HFFc6 (cell line): ENCODE data around the gene TCHP. TPM values are rescaled to one million over a fixed set of nuclear protein-coding genes. Genes with fewer than 3 reads are reported as not detected.

Source experiments
- DNase-seq: peaks from one replicate; pipeline ENCODE4 v3.0.0-alpha.2; 2018
- H3K27ac Mint-ChIP-seq: 2 replicates; pipeline ENCODE4 v1.8.0; 2020; ENCODE audit warnings: mild to moderate bottlenecking, mixed read lengths
- H3K27me3 Mint-ChIP-seq: 2 replicates; pipeline ENCODE4 v1.8.0; 2021; ENCODE audit warnings: mild to moderate bottlenecking, moderate library complexity, mixed read lengths; ENCODE audit not compliant: insufficient read depth
- H3K36me3 Mint-ChIP-seq: 2 replicates; pipeline ENCODE4 v1.8.0; 2021; ENCODE audit warnings: low read depth, mixed read lengths
- H3K4me1 Mint-ChIP-seq: 2 replicates; pipeline ENCODE4 v1.8.0; 2020; ENCODE audit warnings: low read depth, mixed read lengths
- H3K4me3 Mint-ChIP-seq: 2 replicates; pipeline ENCODE4 v1.8.0; 2020; ENCODE audit warnings: mild to moderate bottlenecking, moderate library complexity, mixed read lengths
- H3K9me3 Mint-ChIP-seq: 2 replicates; pipeline ENCODE4 v1.8.0; 2020; ENCODE audit warnings: mild to moderate bottlenecking, mixed read lengths
- total RNA-seq, 6 experiments: library from RNA; stranded (reverse); fragmentation: NEBNext Ultra II Directional; extraction: Animal tissue kit (Norgen Biotek cat#: 25700); gene quantifications; 2 replicates in 1 of 6; 3 replicates in 5 of 6; pipeline ENCODE4 v1.2.3, GENCODE V29; 2021
- TF ChIP-seq, protein P1 (sequence below): fragments of 200-600 bp; sonication (generic); IDR thresholded peaks from 2 replicates; pipeline ENCODE4 v1.5.0; 2021; ENCODE audit warnings: antibody characterized with exemption, mild to moderate bottlenecking

TCHP gene
- total RNA-seq, 6 experiments from 2014 or later = 15.0 to 21.0 (median 18.2) TPM

DNA sequence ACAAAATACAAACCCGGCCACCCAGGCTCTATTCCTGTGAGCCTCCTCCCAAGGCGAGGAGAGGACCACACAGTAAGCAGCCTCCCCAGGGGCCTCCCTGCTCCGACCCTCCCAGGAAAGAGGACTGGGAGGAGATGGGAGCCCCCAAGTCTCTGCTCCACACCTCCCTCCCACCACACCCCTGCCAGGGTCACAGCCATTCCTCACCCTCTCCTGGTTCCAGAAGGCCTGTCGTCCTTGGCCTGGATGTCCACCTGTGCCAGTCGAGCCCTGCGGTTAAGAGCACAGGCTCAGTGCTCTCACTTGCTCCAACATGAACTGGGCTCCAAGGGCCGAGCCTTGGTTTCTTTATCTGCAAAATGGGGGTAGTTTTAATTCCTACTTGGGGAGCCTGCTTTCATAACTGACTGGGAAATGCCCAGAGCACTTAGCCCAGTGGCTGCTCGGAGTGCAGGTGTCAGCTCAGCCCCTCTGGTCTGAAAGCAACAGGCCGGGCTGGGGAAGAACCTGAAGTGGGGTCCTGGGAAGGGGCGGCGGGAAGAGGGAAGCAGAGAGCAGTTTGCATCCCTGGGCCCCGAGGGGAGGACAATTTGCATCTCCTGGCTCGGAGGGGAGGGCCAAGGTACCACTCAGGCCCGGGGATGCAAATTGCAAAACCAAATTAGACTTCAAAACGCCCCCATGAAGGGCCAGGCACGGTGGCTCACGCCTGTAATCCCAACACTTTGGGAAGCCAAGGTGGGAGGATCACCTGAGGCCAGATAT is 23.6 kb downstream of the TCHP start:
- Mint-ChIP-seq H3K27me3 (peaks cover 6% of the 10 kb centered on the region), H3K36me3 (peaks cover 35% of the 10 kb centered on the region), H3K9me3 (no peaks in the 10 kb centered on the region), H3K27ac (no peak overlapping the region), H3K4me1 (peaks cover 5% of the 10 kb centered on the region), H3K4me3 (no peak overlapping the region)
- no peak for DNase-seq
- TF ChIP-seq, protein P1, sequence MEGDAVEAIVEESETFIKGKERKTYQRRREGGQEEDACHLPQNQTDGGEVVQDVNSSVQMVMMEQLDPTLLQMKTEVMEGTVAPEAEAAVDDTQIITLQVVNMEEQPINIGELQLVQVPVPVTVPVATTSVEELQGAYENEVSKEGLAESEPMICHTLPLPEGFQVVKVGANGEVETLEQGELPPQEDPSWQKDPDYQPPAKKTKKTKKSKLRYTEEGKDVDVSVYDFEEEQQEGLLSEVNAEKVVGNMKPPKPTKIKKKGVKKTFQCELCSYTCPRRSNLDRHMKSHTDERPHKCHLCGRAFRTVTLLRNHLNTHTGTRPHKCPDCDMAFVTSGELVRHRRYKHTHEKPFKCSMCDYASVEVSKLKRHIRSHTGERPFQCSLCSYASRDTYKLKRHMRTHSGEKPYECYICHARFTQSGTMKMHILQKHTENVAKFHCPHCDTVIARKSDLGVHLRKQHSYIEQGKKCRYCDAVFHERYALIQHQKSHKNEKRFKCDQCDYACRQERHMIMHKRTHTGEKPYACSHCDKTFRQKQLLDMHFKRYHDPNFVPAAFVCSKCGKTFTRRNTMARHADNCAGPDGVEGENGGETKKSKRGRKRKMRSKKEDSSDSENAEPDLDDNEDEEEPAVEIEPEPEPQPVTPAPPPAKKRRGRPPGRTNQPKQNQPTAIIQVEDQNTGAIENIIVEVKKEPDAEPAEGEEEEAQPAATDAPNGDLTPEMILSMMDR = no peak

DNA sequence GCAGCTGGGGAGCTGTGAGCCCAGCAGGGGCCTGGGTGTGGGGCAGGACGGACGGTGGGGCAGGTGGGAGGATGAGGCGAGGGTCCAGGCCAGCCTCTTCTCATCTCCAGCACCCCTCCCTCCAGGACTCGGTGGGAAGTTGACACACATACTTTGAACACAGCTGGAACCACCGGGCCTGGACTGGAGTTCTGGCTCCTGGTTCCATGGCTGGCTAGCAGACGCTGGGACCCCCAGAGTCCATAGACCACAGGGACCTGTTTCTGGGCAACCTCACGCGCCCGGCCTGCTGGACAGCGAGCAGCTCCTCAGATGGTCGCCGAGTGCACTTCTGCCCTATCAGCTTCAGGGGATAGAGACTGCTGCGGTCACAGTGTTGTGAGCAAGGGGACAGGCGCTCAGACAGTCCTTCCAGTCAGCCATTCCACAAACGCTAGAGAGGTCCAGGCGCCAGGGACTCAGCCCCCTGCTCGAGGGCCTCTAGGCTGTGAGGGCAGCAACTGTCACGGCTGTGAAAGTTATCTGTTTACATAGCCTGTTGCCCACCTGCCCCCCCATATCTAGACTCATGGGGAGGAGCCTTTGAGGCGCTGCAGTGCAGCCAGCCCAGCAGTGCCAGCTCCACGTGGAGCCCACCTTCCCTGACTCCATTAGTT is 25.2 kb downstream of the TCHP start:
- peaks cover 5% of the 10 kb centered on the region for H3K4me1 Mint-ChIP-seq
- no peak for DNase-seq
- no peak overlapping the region for H3K4me3 Mint-ChIP-seq
- H3K9me3 Mint-ChIP-seq = no peaks in the 10 kb centered on the region
- H3K36me3 Mint-ChIP-seq = peaks cover 20% of the 10 kb centered on the region
- H3K27ac Mint-ChIP-seq = peak overlapping the region; percentile 10; the same call in 1 of the 2 replicates
- TF ChIP-seq, protein P1 = no peak
- peaks cover 6% of the 10 kb centered on the region for H3K27me3 Mint-ChIP-seq

DNA sequence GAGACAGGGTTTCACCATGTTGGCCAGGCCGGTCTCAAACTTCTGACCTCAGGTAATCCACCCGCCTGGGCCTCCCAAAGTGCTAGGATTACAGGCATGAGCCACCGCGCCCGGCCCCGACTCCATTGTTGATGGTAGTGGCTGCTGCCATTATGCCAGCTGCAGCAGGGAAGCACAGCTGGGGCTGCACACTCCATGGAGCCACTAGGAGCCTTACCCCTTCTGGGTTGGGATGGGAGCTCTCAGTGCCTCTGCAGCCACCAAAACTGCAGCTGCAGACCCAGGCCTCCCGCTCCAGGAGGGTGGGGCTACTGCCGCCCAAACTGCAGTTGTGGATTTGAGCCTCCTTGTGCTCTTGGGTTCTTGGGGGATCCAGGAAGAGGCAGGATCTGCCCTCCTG is 25.9 kb downstream of the TCHP start:
- TF ChIP-seq, protein P1 = no peak
- no peak overlapping the region for H3K4me3 Mint-ChIP-seq
- H3K27me3 Mint-ChIP-seq = peaks cover 6% of the 10 kb centered on the region
- H3K27ac Mint-ChIP-seq = no peak overlapping the region
- peaks cover 13% of the 10 kb centered on the region for H3K36me3 Mint-ChIP-seq
- no peaks in the 10 kb centered on the region for H3K9me3 Mint-ChIP-seq
- no peak for DNase-seq
- peaks cover 5% of the 10 kb centered on the region for H3K4me1 Mint-ChIP-seq

DNA sequence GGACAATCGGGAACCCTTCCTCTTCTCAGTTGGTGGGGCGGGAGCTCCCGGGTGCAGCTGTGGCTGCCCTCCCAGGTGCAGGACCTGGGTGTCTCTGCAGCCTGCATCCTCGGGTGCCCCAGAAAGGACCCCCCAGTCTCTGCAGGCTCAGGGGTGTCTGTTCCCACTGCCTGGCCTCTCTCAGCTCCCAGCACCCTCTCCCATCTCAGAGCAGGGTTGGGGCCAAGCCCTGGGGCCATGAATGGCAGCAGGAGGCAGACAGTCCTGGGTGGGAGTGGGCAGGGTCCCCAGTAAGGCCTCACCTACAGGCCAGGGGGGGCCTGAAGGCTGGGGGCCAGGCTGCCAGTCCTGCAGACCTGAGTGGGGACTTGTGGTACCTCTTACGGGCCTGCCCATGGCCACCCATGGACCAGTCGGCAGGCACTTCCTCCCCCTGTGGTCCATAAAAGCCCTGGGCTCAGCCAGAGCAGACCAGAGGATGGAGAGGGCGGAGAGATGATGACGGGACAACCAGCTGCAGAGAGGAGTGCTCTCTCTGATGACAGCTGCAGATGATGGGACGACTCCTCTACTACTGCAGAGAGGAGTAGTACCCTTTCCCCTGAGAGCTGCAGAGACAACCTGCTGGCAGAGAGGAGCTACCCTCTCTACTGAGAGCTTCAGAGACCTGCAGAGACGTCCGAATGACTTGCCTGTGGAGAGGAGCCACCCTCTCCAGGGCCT is 26.6 kb downstream of the TCHP start:
- Mint-ChIP-seq H3K27ac (no peak overlapping the region), H3K4me1 (peaks cover 5% of the 10 kb centered on the region), H3K9me3 (no peaks in the 10 kb centered on the region), H3K4me3 (no peak overlapping the region), H3K27me3 (peaks cover 6% of the 10 kb centered on the region), H3K36me3 (peaks cover 11% of the 10 kb centered on the region)
- no peak for DNase-seq
- TF ChIP-seq, protein P1 = no peak

DNA sequence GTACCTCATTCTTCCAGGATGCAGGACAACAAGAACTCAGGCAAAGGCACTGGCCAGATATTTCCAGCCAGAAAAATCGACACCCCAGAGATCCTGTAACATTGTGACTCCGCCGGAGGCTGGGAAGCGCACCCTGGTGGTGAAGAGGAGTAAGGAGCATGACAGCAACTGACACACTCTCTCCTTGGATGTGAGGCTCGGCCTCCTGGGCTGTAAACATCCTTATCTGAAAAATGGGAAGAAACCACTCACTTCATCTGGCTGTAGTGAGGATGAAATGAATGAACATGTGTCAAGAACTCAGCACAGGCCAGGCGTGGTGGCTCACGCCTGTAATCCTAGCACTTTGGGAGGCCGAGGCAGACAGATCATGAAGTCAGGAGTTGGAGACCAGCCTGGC is 27.5 kb downstream of the TCHP start:
- DNase-seq = peak; percentile 23
- Mint-ChIP-seq H3K4me3 (no peak overlapping the region), H3K9me3 (no peaks in the 10 kb centered on the region), H3K27ac (peak overlapping the region; percentile 64), H3K27me3 (peaks cover 6% of the 10 kb centered on the region), H3K4me1 (peaks cover 5% of the 10 kb centered on the region), H3K36me3 (peaks cover 16% of the 10 kb centered on the region)
- TF ChIP-seq, protein P1 = peak; percentile 85
